ENCODE data around the gene NADK. TPM values are rescaled to one million over a fixed set of nuclear protein-coding genes. Genes with fewer than 3 reads are reported as not detected.
A peak's percentile ranks its signal among the peaks of the same experiment; 100 is the strongest.

The NADK gene
- total and polyA plus RNA-seq, 2 of the 13 experiments (the other 11 are each of a cell fraction or from before 2014, with no cell fraction given), result 56.6 to 60.1 TPM

DNA sequence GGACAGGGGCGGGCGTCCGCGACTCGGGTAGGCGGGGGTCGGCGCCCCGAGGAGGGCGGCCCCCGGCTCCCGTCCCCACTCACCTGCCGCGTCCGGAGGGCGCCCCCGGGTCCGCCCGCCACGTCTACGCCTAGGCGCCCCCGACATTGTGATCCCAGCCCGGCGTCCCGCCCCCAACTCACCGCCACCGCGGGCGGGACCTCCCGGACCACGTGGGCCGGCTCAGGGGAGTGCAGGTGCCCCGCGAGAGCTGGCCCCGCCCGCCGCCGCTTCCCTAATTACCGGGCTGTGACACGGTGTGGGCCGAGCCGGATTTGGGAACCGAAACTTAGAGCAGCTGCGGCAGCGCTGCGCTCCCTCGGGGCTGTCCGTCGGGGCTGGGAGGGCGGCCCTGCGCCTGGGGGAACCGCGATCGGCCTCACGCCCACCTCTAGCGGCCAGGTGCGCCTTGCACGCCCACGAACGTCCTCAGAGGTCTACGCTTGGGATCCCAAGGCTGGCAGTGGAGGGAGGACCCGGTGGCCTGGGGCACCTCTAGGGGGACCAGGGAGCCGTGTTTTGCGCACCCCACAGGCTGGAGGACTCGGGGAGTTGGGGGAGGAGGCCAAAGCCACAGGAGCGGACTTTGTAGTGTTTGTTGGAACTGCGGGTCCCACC, 521 bp upstream of the NADK start (continued):
- 0 out of 2 replicates have a peak, but pooled peaks have one; percentile 69 for TF ChIP-seq ZBTB8A (CRISPR knock-in tag; IDR thresholded peaks at IDR 0.05; ENCODE audit: borderline replicate concordance, low read depth)
- TF ChIP-seq ZNF20 (CRISPR knock-in tag; IDR thresholded peaks at IDR 0.05), result no peak
- TF ChIP-seq, protein P1, sequence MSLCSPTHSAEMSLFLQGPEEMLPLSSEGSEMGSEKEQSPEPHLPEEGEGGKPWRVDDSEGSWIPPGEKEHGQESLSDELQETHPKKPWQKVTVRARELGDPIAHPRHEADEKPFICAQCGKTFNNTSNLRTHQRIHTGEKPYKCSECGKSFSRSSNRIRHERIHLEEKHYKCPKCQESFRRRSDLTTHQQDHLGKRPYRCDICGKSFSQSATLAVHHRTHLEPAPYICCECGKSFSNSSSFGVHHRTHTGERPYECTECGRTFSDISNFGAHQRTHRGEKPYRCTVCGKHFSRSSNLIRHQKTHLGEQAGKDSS (CRISPR knock-in tag; IDR thresholded peaks at IDR 0.05; ENCODE audit: borderline replicate concordance, low read depth), result peak; percentile 37; the same call in 1 of the 2 replicates
- 0 out of 2 replicates have a peak, but pooled peaks have one; percentile 4 for TF ChIP-seq ZNF629 (CRISPR knock-in tag; conservative IDR thresholded peaks at IDR 0.05)
- TF ChIP-seq ZNF383 (CRISPR knock-in tag; IDR thresholded peaks at IDR 0.05; ENCODE audit: borderline replicate concordance), result no peak
- no peak for TF ChIP-seq SMC3 (IDR thresholded peaks at IDR 0.05; ENCODE audit: low read length)
- TF ChIP-seq NR2F6 (IDR thresholded peaks at IDR 0.05), result no peak
- TF ChIP-seq NR2F6 (CRISPR knock-in tag; IDR thresholded peaks at IDR 0.05), result no peak
- no peak for TF ChIP-seq SETDB1 (CRISPR knock-in tag; IDR thresholded peaks at IDR 0.05; ENCODE audit: borderline replicate concordance)
- TF ChIP-seq, protein P2, sequence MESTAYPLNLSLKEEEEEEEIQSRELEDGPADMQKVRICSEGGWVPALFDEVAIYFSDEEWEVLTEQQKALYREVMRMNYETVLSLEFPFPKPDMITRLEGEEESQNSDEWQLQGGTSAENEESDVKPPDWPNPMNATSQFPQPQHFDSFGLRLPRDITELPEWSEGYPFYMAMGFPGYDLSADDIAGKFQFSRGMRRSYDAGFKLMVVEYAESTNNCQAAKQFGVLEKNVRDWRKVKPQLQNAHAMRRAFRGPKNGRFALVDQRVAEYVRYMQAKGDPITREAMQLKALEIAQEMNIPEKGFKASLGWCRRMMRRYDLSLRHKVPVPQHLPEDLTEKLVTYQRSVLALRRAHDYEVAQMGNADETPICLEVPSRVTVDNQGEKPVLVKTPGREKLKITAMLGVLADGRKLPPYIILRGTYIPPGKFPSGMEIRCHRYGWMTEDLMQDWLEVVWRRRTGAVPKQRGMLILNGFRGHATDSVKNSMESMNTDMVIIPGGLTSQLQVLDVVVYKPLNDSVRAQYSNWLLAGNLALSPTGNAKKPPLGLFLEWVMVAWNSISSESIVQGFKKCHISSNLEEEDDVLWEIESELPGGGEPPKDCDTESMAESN (CRISPR knock-in tag; conservative IDR thresholded peaks at IDR 0.05), result peak; percentile 33; the same call in 1 of the 2 replicates
- no peak for TF ChIP-seq SSRP1 (CRISPR knock-in tag; IDR thresholded peaks at IDR 0.05)
- TF ChIP-seq, protein P3, sequence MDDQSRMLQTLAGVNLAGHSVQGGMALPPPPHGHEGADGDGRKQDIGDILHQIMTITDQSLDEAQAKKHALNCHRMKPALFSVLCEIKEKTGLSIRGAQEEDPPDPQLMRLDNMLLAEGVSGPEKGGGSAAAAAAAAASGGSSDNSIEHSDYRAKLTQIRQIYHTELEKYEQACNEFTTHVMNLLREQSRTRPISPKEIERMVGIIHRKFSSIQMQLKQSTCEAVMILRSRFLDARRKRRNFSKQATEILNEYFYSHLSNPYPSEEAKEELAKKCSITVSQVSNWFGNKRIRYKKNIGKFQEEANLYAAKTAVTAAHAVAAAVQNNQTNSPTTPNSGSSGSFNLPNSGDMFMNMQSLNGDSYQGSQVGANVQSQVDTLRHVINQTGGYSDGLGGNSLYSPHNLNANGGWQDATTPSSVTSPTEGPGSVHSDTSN (CRISPR knock-in tag; IDR thresholded peaks at IDR 0.05; ENCODE audit: borderline replicate concordance), result no peak
- no peak for TF ChIP-seq PTBP1 (IDR thresholded peaks at IDR 0.05; ENCODE audit: low read depth, low read length, poor library complexity, severe bottlenecking)
- no peak for TF ChIP-seq NFIB (CRISPR knock-in tag; IDR thresholded peaks at IDR 0.05; ENCODE audit: borderline replicate concordance)
- TF ChIP-seq HDAC1 (CRISPR knock-in tag; IDR thresholded peaks at IDR 0.05), result peak; percentile 78; the same call in 1 of the 2 replicates
- TF ChIP-seq SP5 (CRISPR knock-in tag; IDR thresholded peaks at IDR 0.05; ENCODE audit: borderline replicate concordance, low read depth), result 0 out of 2 replicates have a peak, but pooled peaks have one; percentile 40
- TF ChIP-seq IRX3 (CRISPR knock-in tag; IDR thresholded peaks at IDR 0.05; ENCODE audit: borderline replicate concordance, low read depth), result no peak
- TF ChIP-seq, protein P4, sequence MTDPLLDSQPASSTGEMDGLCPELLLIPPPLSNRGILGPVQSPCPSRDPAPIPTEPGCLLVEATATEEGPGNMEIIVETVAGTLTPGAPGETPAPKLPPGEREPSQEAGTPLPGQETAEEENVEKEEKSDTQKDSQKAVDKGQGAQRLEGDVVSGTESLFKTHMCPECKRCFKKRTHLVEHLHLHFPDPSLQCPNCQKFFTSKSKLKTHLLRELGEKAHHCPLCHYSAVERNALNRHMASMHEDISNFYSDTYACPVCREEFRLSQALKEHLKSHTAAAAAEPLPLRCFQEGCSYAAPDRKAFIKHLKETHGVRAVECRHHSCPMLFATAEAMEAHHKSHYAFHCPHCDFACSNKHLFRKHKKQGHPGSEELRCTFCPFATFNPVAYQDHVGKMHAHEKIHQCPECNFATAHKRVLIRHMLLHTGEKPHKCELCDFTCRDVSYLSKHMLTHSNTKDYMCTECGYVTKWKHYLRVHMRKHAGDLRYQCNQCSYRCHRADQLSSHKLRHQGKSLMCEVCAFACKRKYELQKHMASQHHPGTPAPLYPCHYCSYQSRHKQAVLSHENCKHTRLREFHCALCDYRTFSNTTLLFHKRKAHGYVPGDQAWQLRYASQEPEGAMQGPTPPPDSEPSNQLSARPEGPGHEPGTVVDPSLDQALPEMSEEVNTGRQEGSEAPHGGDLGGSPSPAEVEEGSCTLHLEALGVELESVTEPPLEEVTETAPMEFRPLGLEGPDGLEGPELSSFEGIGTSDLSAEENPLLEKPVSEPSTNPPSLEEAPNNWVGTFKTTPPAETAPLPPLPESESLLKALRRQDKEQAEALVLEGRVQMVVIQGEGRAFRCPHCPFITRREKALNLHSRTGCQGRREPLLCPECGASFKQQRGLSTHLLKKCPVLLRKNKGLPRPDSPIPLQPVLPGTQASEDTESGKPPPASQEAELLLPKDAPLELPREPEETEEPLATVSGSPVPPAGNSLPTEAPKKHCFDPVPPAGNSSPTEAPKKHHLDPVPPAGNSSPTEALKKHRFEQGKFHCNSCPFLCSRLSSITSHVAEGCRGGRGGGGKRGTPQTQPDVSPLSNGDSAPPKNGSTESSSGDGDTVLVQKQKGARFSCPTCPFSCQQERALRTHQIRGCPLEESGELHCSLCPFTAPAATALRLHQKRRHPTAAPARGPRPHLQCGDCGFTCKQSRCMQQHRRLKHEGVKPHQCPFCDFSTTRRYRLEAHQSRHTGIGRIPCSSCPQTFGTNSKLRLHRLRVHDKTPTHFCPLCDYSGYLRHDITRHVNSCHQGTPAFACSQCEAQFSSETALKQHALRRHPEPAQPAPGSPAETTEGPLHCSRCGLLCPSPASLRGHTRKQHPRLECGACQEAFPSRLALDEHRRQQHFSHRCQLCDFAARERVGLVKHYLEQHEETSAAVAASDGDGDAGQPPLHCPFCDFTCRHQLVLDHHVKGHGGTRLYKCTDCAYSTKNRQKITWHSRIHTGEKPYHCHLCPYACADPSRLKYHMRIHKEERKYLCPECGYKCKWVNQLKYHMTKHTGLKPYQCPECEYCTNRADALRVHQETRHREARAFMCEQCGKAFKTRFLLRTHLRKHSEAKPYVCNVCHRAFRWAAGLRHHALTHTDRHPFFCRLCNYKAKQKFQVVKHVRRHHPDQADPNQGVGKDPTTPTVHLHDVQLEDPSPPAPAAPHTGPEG (CRISPR knock-in tag; IDR thresholded peaks at IDR 0.05), result 0 out of 2 replicates have a peak, but pooled peaks have one; percentile 65
- TF ChIP-seq, protein P5, sequence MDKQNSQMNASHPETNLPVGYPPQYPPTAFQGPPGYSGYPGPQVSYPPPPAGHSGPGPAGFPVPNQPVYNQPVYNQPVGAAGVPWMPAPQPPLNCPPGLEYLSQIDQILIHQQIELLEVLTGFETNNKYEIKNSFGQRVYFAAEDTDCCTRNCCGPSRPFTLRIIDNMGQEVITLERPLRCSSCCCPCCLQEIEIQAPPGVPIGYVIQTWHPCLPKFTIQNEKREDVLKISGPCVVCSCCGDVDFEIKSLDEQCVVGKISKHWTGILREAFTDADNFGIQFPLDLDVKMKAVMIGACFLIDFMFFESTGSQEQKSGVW (CRISPR knock-in tag; IDR thresholded peaks at IDR 0.05; ENCODE audit: borderline replicate concordance), result no peak

Data from HepG2 (cell line).